NCI-H2081 treated with DMSO at 0.1 percent for 48 hours (cell line): ENCODE data around the gene MED7.

Experiments
- DNase-seq: peaks from one replicate; lab custom pipeline; 2025; lab: John Stamatoyannopoulos, UW

Gene MED7

GRCh38 chr5:157106630-157107461 lies 35.8 kb downstream of the MED7 start:
- DNase-seq: no peak

GRCh38 chr5:157100140-157100679 lies 42.5 kb downstream of the MED7 start:
- DNase-seq: no peak

GRCh38 chr5:157088342-157088990 lies 54.2 kb downstream of the MED7 start:
- no peak for DNase-seq
